NCI-H187 (cell line): Measurements from ENCODE around the gene PTPN3.
A peak's percentile ranks its signal among the peaks of the same experiment; 100 is the strongest.
"Not testable (repeated sequence)": the region's sequence is repeated elsewhere in the genome, so short reads cannot be mapped to it uniquely, and the experiment has no call there.

ENCODE experiments used
- DNase-seq, 2 experiments: peaks; one replicate each; lab custom pipeline; 2025; lab: John Stamatoyannopoulos, UW

Gene PTPN3

GRCh38 chr9:109498195-109499092 lies at the start of gene PTPN3:
Gene PTPN3 (minus strand): TSS chr9:109498307. CDS start chr9:109463434, 34,873 bp downstream.
- no peak for DNase-seq

- not testable (repeated sequence) for DNase-seq
Measured at GRCh38 chr9:109544954-109545353, 46.8 kb upstream of the PTPN3 start.

- no peak for DNase-seq
Measured at GRCh38 chr9:109542922-109543321, 44.8 kb upstream of the PTPN3 start.

- DNase-seq, result no peak
Measured at GRCh38 chr9:109538346-109538745, 40.2 kb upstream of the PTPN3 start.

GRCh38 chr9:109537288-109537687 lies 39.2 kb upstream of the PTPN3 start:
- DNase-seq, result no peak

- DNase-seq, result no peak
Measured at GRCh38 chr9:109536859-109537258, 38.8 kb upstream of the PTPN3 start.

- no peak for DNase-seq
Measured at GRCh38 chr9:109535365-109535764, 37.3 kb upstream of the PTPN3 start.

GRCh38 chr9:109534151-109534550 lies 36.0 kb upstream of the PTPN3 start:
- DNase-seq, result no peak

GRCh38 chr9:109532652-109533051 lies 34.5 kb upstream of the PTPN3 start:
- DNase-seq, result not testable (repeated sequence)

- no peak for DNase-seq
Measured at GRCh38 chr9:109522106-109522505, 24.0 kb upstream of the PTPN3 start.

- DNase-seq, result peak; percentile 6 to 18
Measured at GRCh38 chr9:109520475-109521132, 22.5 kb upstream of the PTPN3 start.

GRCh38 chr9:109519366-109519765 lies 21.3 kb upstream of the PTPN3 start:
- DNase-seq, result no peak

GRCh38 chr9:109518621-109519335 lies 20.7 kb upstream of the PTPN3 start:
- no peak for DNase-seq

GRCh38 chr9:109517901-109518377 lies 19.8 kb upstream of the PTPN3 start:
- DNase-seq, result no peak

- DNase-seq, result no peak
Measured at GRCh38 chr9:109513871-109514270, 15.8 kb upstream of the PTPN3 start.

GRCh38 chr9:109512170-109512756 lies 14.2 kb upstream of the PTPN3 start:
- DNase-seq, result no peak

- DNase-seq, result no peak
Measured at GRCh38 chr9:109510506-109510905, 12.4 kb upstream of the PTPN3 start.

- not testable (repeated sequence) for DNase-seq
Measured at GRCh38 chr9:109510042-109510441, 11.9 kb upstream of the PTPN3 start.

GRCh38 chr9:109509611-109510010 lies 11.5 kb upstream of the PTPN3 start:
- DNase-seq, result no peak

GRCh38 chr9:109507421-109507838 lies 9.3 kb upstream of the PTPN3 start:
- DNase-seq, result no peak

- no peak for DNase-seq
Measured at GRCh38 chr9:109506097-109506712, 8.1 kb upstream of the PTPN3 start.

- no peak for DNase-seq
Measured at GRCh38 chr9:109504689-109505088, 6.6 kb upstream of the PTPN3 start.
